Measurements from ENCODE around the gene GIGYF1. TPM values are rescaled to one million over a fixed set of nuclear protein-coding genes. Genes with fewer than 3 reads are reported as not detected.

Gene GIGYF1
- total RNA-seq (10 to 100 TPM; 24.8 to 47.1 (median 26.6) TPM), polyA plus RNA-seq (10 to 100 TPM in 1 of 3 donors, 1 to 10 TPM in 2; 3.5 to 27.9 (median 4.8) TPM)

- intact Hi-C loops (cut with DNase I) = loop anchor here (5.0 kb wide), 2 partner anchors 132 to 227 kb away; no protein-coding TSS in a partner anchor
- DNase-seq = peak; percentile 89
- TF ChIP-seq CTCF (IDR thresholded peaks at IDR 0.05) (no peak), EP300 (IDR thresholded peaks at IDR 0.05) (no peak), POLR2A (IDR thresholded peaks at IDR 0.05) (no peak), POLR2AphosphoS5 (IDR thresholded peaks at IDR 0.05) (peak in 3 of 4 donors; percentile 11 to 51 (median 43))
These were observed at the start of gene GIGYF1 for GRCh38 chr7:100694098-100694745. Gene GIGYF1 (minus strand): TSS chr7:100694250. CDS start chr7:100688238, 6,012 bp downstream.

GRCh38 chr7:100739934-100740333 is 45.9 kb upstream of the GIGYF1 start:
- Histone ChIP-seq H3K27ac (no peak overlapping the region), H3K36me3 (no peaks in the 10 kb centered on the region), H3K4me3 (no peak overlapping the region), H3K9me3 (no peaks in the 10 kb centered on the region), H3K4me1 (no peaks in the 10 kb centered on the region), H3K27me3 (no peaks in the 10 kb centered on the region)
- no peak for TF ChIP-seq POLR2A (IDR thresholded peaks at IDR 0.05)
- TF ChIP-seq EP300 (IDR thresholded peaks at IDR 0.05) = no peak
- no peak for TF ChIP-seq POLR2AphosphoS5 (IDR thresholded peaks at IDR 0.05)
- no peak for TF ChIP-seq CTCF (IDR thresholded peaks at IDR 0.05)
- no peak for DNase-seq
- 92% methylated on average over 6 of the region's 6 CpGs; no CpG with 5 or more reads in 1 of the 2 donors for WGBS, 2 donors
- intact Hi-C loops (cut with DNase I) = no loop called here

More at GRCh38 chr7:100694098-100694745, at the start of gene GIGYF1:
- peak within 1 kb of the TSS; percentile 73 to 99 (median 92) for H3K4me3 ChIP-seq
- H3K27ac ChIP-seq = peak within 1 kb of the TSS; percentile 82 to 95 (median 86)
- H3K9me3 ChIP-seq = no peaks in the 10 kb centered on the region
- WGBS, 2 donors = 1% methylated on average over 95 to 102 of the region's 102 CpGs
- H3K27me3 ChIP-seq = no peaks in the 10 kb centered on the region
- H3K4me1 ChIP-seq = peaks cover 0 to 46% (median 42%) of the 10 kb centered on the region in 4 donors
- H3K36me3 ChIP-seq = peaks cover 0 to 4% (median 1%) of the 10 kb centered on the region in 4 donors

GRCh38 chr7:100736671-100737070 is 42.6 kb upstream of the GIGYF1 start:
- TF ChIP-seq POLR2A (IDR thresholded peaks at IDR 0.05) = no peak
- TF ChIP-seq EP300 (IDR thresholded peaks at IDR 0.05) = no peak
- TF ChIP-seq POLR2AphosphoS5 (IDR thresholded peaks at IDR 0.05) = no peak
- TF ChIP-seq CTCF (IDR thresholded peaks at IDR 0.05) = no peak
- H3K27me3 ChIP-seq = no peaks in the 10 kb centered on the region
- 79% methylated on average over 13 of the region's 13 CpGs; no CpG with 5 or more reads in 1 of the 2 donors for WGBS, 2 donors

GRCh38 chr7:100735730-100736129 is 41.7 kb upstream of the GIGYF1 start:
- Histone ChIP-seq H3K36me3 (no peaks in the 10 kb centered on the region), H3K9me3 (no peaks in the 10 kb centered on the region), H3K4me1 (no peaks in the 10 kb centered on the region), H3K27me3 (no peaks in the 10 kb centered on the region), H3K4me3 (no peak overlapping the region), H3K27ac (no peak overlapping the region)
- 85% methylated on average over 7 of the region's 7 CpGs; no CpG with 5 or more reads in 1 of the 2 donors for WGBS, 2 donors
- DNase-seq = no peak
- TF ChIP-seq POLR2A (IDR thresholded peaks at IDR 0.05) (no peak), EP300 (IDR thresholded peaks at IDR 0.05) (no peak)
- intact Hi-C loops (cut with DNase I) = no loop called here

More at GRCh38 chr7:100736671-100737070, 42.6 kb upstream of the GIGYF1 start:
- intact Hi-C loops (cut with DNase I) = no loop called here
- DNase-seq = no peak
- H3K9me3 ChIP-seq = no peaks in the 10 kb centered on the region
- no peaks in the 10 kb centered on the region for H3K4me1 ChIP-seq
- no peak overlapping the region for H3K27ac ChIP-seq
- H3K36me3 ChIP-seq = no peaks in the 10 kb centered on the region
- H3K4me3 ChIP-seq = no peak overlapping the region

- no peak for DNase-seq
- H3K9me3 ChIP-seq = no peaks in the 10 kb centered on the region
- H3K27me3 ChIP-seq = no peaks in the 10 kb centered on the region
- TF ChIP-seq CTCF (IDR thresholded peaks at IDR 0.05) = no peak
- TF ChIP-seq POLR2A (IDR thresholded peaks at IDR 0.05) = no peak
- no peak overlapping the region for H3K27ac ChIP-seq
- 73% methylated on average over 11 of the region's 11 CpGs; no CpG with 5 or more reads in 1 of the 2 donors for WGBS, 2 donors
- H3K4me3 ChIP-seq = no peak overlapping the region
- peaks cover 0 to 2% (median 0%) of the 10 kb centered on the region in 4 donors for H3K4me1 ChIP-seq
- H3K36me3 ChIP-seq = no peaks in the 10 kb centered on the region
- intact Hi-C loops (cut with DNase I) = no loop called here
These were observed 38.0 kb upstream of the GIGYF1 start for GRCh38 chr7:100731937-100732636.
